Measurements from ENCODE around the gene C1orf226. TPM values are rescaled to one million over a fixed set of nuclear protein-coding genes. Genes with fewer than 3 reads are reported as not detected.

Gene C1orf226
- total RNA-seq, 2 experiments from 2014 or later: 0.04 TPM; not detected in 1

- ChIA-PET CTCF (no interaction called here), POLR2A (no interaction called here)
Measured at GRCh38 chr1:162364498-162364897, 17.0 kb upstream of the C1orf226 start.

GRCh38 chr1:162365284-162366020 lies 16.1 kb upstream of the C1orf226 start:
- ChIA-PET CTCF (no interaction called here), POLR2A (no interaction called here)

- CTCF ChIA-PET: no interaction called here
- POLR2A ChIA-PET: no interaction called here
Measured at GRCh38 chr1:162366149-162366548, 15.4 kb upstream of the C1orf226 start.

GRCh38 chr1:162366671-162367070 lies 14.9 kb upstream of the C1orf226 start:
- CTCF ChIA-PET: no interaction called here
- POLR2A ChIA-PET: no interaction called here

GRCh38 chr1:162367073-162367472 lies 14.5 kb upstream of the C1orf226 start:
- POLR2A ChIA-PET: no interaction called here
- CTCF ChIA-PET: no interaction called here

GRCh38 chr1:162367772-162368171 lies 13.8 kb upstream of the C1orf226 start:
- CTCF ChIA-PET: no interaction called here

GRCh38 chr1:162368451-162368850 lies 13.1 kb upstream of the C1orf226 start:
- ChIA-PET POLR2A (no interaction called here), CTCF (no interaction called here)

More at GRCh38 chr1:162367772-162368171, 13.8 kb upstream of the C1orf226 start:
- POLR2A ChIA-PET: no interaction called here

- ChIA-PET POLR2A (no interaction called here), CTCF (no interaction called here)
Measured at GRCh38 chr1:162369571-162369970, 12.0 kb upstream of the C1orf226 start.

- CTCF ChIA-PET: no interaction called here
- POLR2A ChIA-PET: no interaction called here
Measured at GRCh38 chr1:162370161-162370560, 11.4 kb upstream of the C1orf226 start.

GRCh38 chr1:162370721-162371120 lies 10.8 kb upstream of the C1orf226 start:
- POLR2A ChIA-PET: no interaction called here
- CTCF ChIA-PET: no interaction called here

- ChIA-PET CTCF (no interaction called here), POLR2A (interaction anchor here (0.5 kb wide), 1 partner anchor 190 kb away, joined by 3 read pairs; the partner anchor contains the start of gene UAP1)
Measured at GRCh38 chr1:162371611-162372010, 9.9 kb upstream of the C1orf226 start.

GRCh38 chr1:162372159-162373071 lies 9.1 kb upstream of the C1orf226 start:
- ChIA-PET CTCF (no interaction called here), POLR2A (interaction anchor here (0.5 kb wide), 1 partner anchor 189 kb away, joined by 3 read pairs; the partner anchor contains the start of gene UAP1)

GRCh38 chr1:162373072-162373427 lies 8.5 kb upstream of the C1orf226 start:
- POLR2A ChIA-PET: no interaction called here
- CTCF ChIA-PET: no interaction called here

- CTCF ChIA-PET: no interaction called here
- POLR2A ChIA-PET: no interaction called here
Measured at GRCh38 chr1:162373541-162374260, 7.8 kb upstream of the C1orf226 start.

GRCh38 chr1:162374406-162374805 lies 7.1 kb upstream of the C1orf226 start:
- POLR2A ChIA-PET: no interaction called here
- CTCF ChIA-PET: no interaction called here

- ChIA-PET POLR2A (no interaction called here), CTCF (interaction anchor here (0.7 kb wide), 1 partner anchor 157 kb away, joined by 3 read pairs; no protein-coding TSS in a partner anchor)
Measured at GRCh38 chr1:162375463-162375862, 6.1 kb upstream of the C1orf226 start.

- CTCF ChIA-PET: no interaction called here
- POLR2A ChIA-PET: no interaction called here
Measured at GRCh38 chr1:162376691-162377090, 4.8 kb upstream of the C1orf226 start, which contains the start of gene SPATA46. TSS of gene SPATA46 (minus strand) at chr1:162376854. CDS start at chr1:162376790, 64 bp downstream.

GRCh38 chr1:162380061-162380846 lies 1.3 kb upstream of the C1orf226 start:
- POLR2A ChIA-PET: no interaction called here
- CTCF ChIA-PET: no interaction called here

GRCh38 chr1:162381941-162382750 lies 618 bp downstream of the C1orf226 start:
- ChIA-PET CTCF (no interaction called here), POLR2A (no interaction called here)

Data from activated CD8-positive, alpha-beta memory T cell treated with anti-CD3 and anti-CD28 coated beads for 36 hours (primary cell).